HEK293 (cell line): ENCODE measurements around the gene SRL.

Experiments
- CTCF ChIA-PET: fragments of 350-600 bp; formaldehyde crosslinking; extraction: SDS; loops from one replicate; lab custom pipeline; 2021; ENCODE audit warnings: antibody characterized with exemption; lab: Yijun Ruan, JAX
- POLR2A ChIA-PET: fragments of 300-600 bp; formaldehyde crosslinking; extraction: SDS; loops from one replicate; lab custom pipeline; 2020; ENCODE audit warnings: antibody characterized with exemption, inconsistent platforms; lab: Yijun Ruan, JAX
- H3K27ac ChIP-seq: fragments of 200-500 bp; sonication (Bioruptor generic); 2 replicates; pipeline ENCODE4 v1.5.1; 2014; ENCODE audit warnings: low read depth, low read length, control low read depth, inconsistent platforms; ENCODE audit errors: extremely low read depth
- H3K36me3 ChIP-seq, 2 experiments: fragments of 200-500 bp in 1 of 2; sonication (Bioruptor generic) in 1 of 2; 1 replicate in 1 of 2; 2 replicates in 1 of 2; pipeline ENCODE4 v1.5.1; 2014 to 2017; ENCODE audit warnings: inconsistent platforms in 2 of 2, low read length in 2 of 2; ENCODE audit not compliant: control insufficient read depth in 2 of 2, insufficient read depth in 1 of 2
- H3K4me1 ChIP-seq: fragments of 200-500 bp; sonication (Bioruptor generic); 2 replicates; pipeline ENCODE4 v1.5.1; 2014; ENCODE audit warnings: mild to moderate bottlenecking, low read length, inconsistent platforms; ENCODE audit not compliant: control insufficient read depth, insufficient read depth
- H3K4me3 ChIP-seq: 2 replicates; pipeline ENCODE4 v1.5.1; 2011; ENCODE audit warnings: low read depth, mild to moderate bottlenecking, control low read depth, low read length, moderate library complexity
- H3K9me3 ChIP-seq: fragments of 200-500 bp; sonication (Bioruptor generic); 2 replicates; pipeline ENCODE4 v1.5.1; 2014; ENCODE audit warnings: low read depth, low read length, inconsistent platforms; ENCODE audit not compliant: control insufficient read depth, insufficient read depth
- MZF1 ChIP-seq: fragments of 450-650 bp; formaldehyde crosslinking; IDR thresholded peaks from 2 replicates; pipeline ENCODE4 v1.5.1; 2017; ENCODE audit warnings: missing biosample characterization, missing genetic modification characterization, borderline replicate concordance
- RBAK ChIP-seq: fragments of 450-650 bp; formaldehyde crosslinking; IDR thresholded peaks from 2 replicates; pipeline ENCODE4 v1.5.1; 2016; ENCODE audit warnings: missing biosample characterization, missing genetic modification characterization
- SCRT1 ChIP-seq: fragments of 450-650 bp; formaldehyde crosslinking; IDR thresholded peaks from 2 replicates; pipeline ENCODE4 v1.5.1; 2016; ENCODE audit warnings: missing biosample characterization, missing genetic modification characterization, borderline replicate concordance
- ZBTB8A ChIP-seq: fragments of 450-650 bp; formaldehyde crosslinking; IDR thresholded peaks from 2 replicates; pipeline ENCODE4 v1.5.1; 2016; ENCODE audit warnings: missing biosample characterization, missing genetic modification characterization
- ZNF132 ChIP-seq: fragments of 450-650 bp; formaldehyde crosslinking; IDR thresholded peaks from 2 replicates; pipeline ENCODE4 v1.5.1; 2017; ENCODE audit warnings: missing biosample characterization, missing genetic modification characterization, borderline replicate concordance
- ZNF311 ChIP-seq: fragments of 450-650 bp; formaldehyde crosslinking; IDR thresholded peaks from 2 replicates; pipeline ENCODE4 v1.5.1; 2017; ENCODE audit warnings: missing biosample characterization, missing genetic modification characterization, borderline replicate concordance
- ZNF341 ChIP-seq: fragments of 450-650 bp; formaldehyde crosslinking; IDR thresholded peaks from 2 replicates; pipeline ENCODE4; 2016; ENCODE audit warnings: low read depth, missing biosample characterization, missing genetic modification characterization
- ZNF423 ChIP-seq: fragments of 450-650 bp; formaldehyde crosslinking; IDR thresholded peaks from 2 replicates; pipeline ENCODE4 v1.5.1; 2016; ENCODE audit warnings: missing biosample characterization, missing genetic modification characterization
- ZNF48 ChIP-seq: fragments of 450-650 bp; formaldehyde crosslinking; IDR thresholded peaks from 2 replicates; pipeline ENCODE4 v1.5.1; 2016; ENCODE audit warnings: missing biosample characterization, missing genetic modification characterization
- ZNF670 ChIP-seq: fragments of 450-650 bp; formaldehyde crosslinking; IDR thresholded peaks from 2 replicates; pipeline ENCODE4 v1.5.1; 2016; ENCODE audit warnings: missing biosample characterization, missing genetic modification characterization, low read depth
- ZNF707 ChIP-seq: fragments of 450-650 bp; formaldehyde crosslinking; IDR thresholded peaks from 2 replicates; pipeline ENCODE4 v1.5.1; 2016; ENCODE audit warnings: missing biosample characterization, missing genetic modification characterization
- ZNF791 ChIP-seq: fragments of 450-650 bp; formaldehyde crosslinking; IDR thresholded peaks from 2 replicates; pipeline ENCODE4 v1.5.1; 2016; ENCODE audit warnings: missing biosample characterization, missing genetic modification characterization
- ZSCAN16 ChIP-seq: fragments of 450-650 bp; formaldehyde crosslinking; IDR thresholded peaks from 2 replicates; pipeline ENCODE4 v1.5.1; 2016; ENCODE audit warnings: missing biosample characterization, missing genetic modification characterization
- TF ChIP-seq, protein P1 (sequence below): fragments of 450-650 bp; formaldehyde crosslinking; IDR thresholded peaks from 2 replicates; pipeline ENCODE4 v1.5.1; 2016; ENCODE audit warnings: missing biosample characterization, missing genetic modification characterization
- TF ChIP-seq, protein P2 (sequence below): fragments of 450-650 bp; formaldehyde crosslinking; IDR thresholded peaks from 2 replicates; pipeline ENCODE4 v1.5.1; 2016; ENCODE audit warnings: missing biosample characterization, missing genetic modification characterization
- TF ChIP-seq, protein P3 (sequence below): fragments of 450-650 bp; formaldehyde crosslinking; IDR thresholded peaks from 2 replicates; pipeline ENCODE4 v1.5.1; 2016; ENCODE audit warnings: missing biosample characterization, missing genetic modification characterization
- TF ChIP-seq, protein P4 (sequence below): fragments of 450-650 bp; formaldehyde crosslinking; IDR thresholded peaks from 2 replicates; pipeline ENCODE4 v1.5.1; 2016; ENCODE audit warnings: missing biosample characterization, missing genetic modification characterization
- TF ChIP-seq, protein P5 (sequence below): fragments of 450-650 bp; formaldehyde crosslinking; IDR thresholded peaks from 2 replicates; pipeline ENCODE4 v1.5.1; 2016; ENCODE audit warnings: missing biosample characterization, missing genetic modification characterization
- TF ChIP-seq, protein P6 (sequence below): fragments of 450-650 bp; formaldehyde crosslinking; IDR thresholded peaks from 2 replicates; pipeline ENCODE4 v1.5.1; 2016; ENCODE audit warnings: missing biosample characterization, missing genetic modification characterization
- TF ChIP-seq, protein P7 (sequence below): fragments of 450-650 bp; formaldehyde crosslinking; IDR thresholded peaks from 2 replicates; pipeline ENCODE4 v1.5.1; 2016; ENCODE audit warnings: missing biosample characterization, missing genetic modification characterization

The SRL gene

DNA sequence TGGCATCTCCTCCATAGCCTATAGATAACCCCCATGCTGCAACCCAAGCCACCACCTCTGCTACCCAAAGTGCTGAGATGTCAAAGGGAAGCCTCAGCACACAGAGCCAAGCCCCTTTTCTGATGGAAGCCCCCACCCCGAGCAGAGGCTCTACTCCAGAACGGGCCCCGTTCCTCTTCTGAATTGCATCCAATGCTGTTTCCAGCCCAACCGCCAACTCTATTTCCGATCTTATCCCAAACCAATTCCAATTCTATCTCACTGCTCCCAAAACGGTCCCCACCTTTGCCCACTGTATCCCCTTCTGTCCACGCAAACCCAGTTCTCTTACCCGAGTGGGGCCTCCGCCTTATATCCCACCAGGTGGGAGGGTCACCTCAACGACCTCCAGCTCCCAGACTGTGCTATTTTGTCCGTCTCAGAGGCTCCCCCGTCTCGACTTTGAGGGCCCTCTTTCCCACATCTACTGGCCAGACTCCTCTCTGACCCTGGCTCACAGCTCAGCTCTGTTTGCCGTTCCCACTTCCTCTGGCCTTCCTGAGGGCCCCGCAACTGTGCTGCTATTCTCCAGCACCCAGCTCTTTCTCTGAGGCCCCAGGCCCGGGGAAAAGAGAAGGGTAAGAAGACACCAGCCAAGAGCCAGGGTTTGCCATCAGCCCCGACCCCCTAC, 487 bp downstream of the SRL start (continued):
- TF ChIP-seq, protein P1, sequence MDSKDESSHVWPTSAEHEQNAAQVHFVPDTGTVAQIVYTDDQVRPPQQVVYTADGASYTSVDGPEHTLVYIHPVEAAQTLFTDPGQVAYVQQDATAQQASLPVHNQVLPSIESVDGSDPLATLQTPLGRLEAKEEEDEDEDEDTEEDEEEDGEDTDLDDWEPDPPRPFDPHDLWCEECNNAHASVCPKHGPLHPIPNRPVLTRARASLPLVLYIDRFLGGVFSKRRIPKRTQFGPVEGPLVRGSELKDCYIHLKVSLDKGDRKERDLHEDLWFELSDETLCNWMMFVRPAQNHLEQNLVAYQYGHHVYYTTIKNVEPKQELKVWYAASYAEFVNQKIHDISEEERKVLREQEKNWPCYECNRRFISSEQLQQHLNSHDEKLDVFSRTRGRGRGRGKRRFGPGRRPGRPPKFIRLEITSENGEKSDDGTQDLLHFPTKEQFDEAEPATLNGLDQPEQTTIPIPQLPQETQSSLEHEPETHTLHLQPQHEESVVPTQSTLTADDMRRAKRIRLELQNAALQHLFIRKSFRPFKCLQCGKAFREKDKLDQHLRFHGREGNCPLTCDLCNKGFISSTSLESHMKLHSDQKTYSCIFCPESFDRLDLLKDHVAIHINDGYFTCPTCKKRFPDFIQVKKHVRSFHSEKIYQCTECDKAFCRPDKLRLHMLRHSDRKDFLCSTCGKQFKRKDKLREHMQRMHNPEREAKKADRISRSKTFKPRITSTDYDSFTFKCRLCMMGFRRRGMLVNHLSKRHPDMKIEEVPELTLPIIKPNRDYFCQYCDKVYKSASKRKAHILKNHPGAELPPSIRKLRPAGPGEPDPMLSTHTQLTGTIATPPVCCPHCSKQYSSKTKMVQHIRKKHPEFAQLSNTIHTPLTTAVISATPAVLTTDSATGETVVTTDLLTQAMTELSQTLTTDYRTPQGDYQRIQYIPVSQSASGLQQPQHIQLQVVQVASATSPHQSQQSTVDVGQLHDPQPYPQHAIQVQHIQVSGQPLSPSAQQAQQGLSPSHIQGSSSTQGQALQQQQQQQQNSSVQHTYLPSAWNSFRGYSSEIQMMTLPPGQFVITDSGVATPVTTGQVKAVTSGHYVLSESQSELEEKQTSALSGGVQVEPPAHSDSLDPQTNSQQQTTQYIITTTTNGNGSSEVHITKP: no peak
- TF ChIP-seq, protein P2, sequence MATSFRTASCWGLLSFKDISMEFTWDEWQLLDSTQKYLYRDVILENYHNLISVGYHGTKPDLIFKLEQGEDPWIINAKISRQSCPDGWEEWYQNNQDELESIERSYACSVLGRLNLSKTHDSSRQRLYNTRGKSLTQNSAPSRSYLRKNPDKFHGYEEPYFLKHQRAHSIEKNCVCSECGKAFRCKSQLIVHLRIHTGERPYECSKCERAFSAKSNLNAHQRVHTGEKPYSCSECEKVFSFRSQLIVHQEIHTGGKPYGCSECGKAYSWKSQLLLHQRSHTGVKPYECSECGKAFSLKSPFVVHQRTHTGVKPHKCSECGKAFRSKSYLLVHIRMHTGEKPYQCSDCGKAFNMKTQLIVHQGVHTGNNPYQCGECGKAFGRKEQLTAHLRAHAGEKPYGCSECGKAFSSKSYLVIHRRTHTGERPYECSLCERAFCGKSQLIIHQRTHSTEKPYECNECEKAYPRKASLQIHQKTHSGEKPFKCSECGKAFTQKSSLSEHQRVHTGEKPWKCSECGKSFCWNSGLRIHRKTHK: no peak
- TF ChIP-seq ZNF48 (tag by site-specific recombination): no peak
- TF ChIP-seq, all 188 proteins: peak for 0

DNA sequence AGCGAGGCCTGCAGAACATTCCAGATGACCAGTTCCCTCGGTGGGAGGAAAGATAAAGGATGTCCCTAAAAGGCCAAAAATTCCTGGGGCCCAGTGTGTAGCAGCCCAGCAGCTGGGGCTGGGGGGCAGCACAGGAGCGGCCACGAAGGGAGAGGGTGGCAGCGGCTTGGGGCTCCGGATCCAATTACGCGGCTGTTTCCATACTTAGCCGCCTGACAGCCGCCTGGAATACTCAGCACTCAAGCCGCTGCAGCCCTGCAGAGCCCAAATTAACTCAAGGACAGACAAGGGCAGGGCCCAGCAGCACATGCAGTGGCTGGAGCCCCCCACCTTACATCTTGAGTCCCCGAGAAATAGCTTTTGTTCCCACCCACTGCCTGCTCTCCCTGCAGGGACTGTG, 1.3 kb downstream of the SRL start:
- Histone ChIP-seq H3K4me3 (no peak overlapping the region), H3K36me3 (no peaks in the 10 kb centered on the region), H3K4me1 (no peaks in the 10 kb centered on the region), H3K9me3 (no peaks in the 10 kb centered on the region), H3K27ac (no peak overlapping the region)
- POLR2A ChIA-PET: no interaction called here
- 0 out of 2 replicates have a peak, but pooled peaks have one; percentile 11 for TF ChIP-seq ZBTB8A
- no peak for TF ChIP-seq ZNF791
- TF ChIP-seq ZNF670: no peak
- TF ChIP-seq, protein P3, sequence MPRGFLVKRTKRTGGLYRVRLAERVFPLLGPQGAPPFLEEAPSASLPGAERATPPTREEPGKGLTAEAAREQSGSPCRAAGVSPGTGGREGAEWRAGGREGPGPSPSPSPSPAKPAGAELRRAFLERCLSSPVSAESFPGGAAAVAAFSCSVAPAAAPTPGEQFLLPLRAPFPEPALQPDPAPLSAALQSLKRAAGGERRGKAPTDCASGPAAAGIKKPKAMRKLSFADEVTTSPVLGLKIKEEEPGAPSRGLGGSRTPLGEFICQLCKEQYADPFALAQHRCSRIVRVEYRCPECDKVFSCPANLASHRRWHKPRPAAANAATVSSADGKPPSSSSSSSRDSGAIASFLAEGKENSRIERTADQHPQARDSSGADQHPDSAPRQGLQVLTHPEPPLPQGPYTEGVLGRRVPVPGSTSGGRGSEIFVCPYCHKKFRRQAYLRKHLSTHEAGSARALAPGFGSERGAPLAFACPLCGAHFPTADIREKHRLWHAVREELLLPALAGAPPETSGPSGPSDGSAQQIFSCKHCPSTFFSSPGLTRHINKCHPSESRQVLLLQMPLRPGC (tag by site-specific recombination): no peak
- TF ChIP-seq ZNF423 (tag by site-specific recombination): no peak
- TF ChIP-seq MZF1: no peak
- CTCF ChIA-PET: interaction anchor here (4.5 kb wide), 1 partner anchor 12 kb away, joined by 20 read pairs; no protein-coding TSS in a partner anchor

DNA sequence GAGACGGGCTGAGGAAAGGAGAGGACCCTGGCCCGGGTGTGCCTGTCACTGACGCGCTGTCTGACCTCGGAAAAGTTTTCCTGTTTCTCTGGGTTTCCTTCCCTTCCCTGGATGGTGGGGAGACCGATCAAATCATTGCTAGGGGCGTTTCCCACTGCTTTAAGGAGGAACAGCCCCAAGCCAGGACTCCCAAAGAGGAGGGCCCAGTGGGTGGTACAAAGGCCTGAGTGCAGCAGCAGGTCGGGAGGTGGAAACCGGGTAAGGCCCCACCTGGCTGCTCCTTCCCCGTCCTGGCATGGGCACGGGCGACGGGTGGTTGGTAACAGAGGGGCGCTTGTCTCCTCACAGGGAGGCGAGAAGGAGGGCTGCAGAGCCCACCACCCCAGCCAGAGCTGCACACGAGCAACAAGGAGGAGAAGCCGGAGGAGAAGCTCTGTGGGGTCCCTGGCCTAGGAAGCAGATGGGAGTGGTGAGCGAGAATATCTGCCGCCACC, 2.2 kb downstream of the SRL start:
- Histone ChIP-seq H3K4me1 (no peaks in the 10 kb centered on the region), H3K9me3 (no peaks in the 10 kb centered on the region), H3K27ac (no peak overlapping the region), H3K4me3 (no peak overlapping the region), H3K36me3 (no peaks in the 10 kb centered on the region)
- POLR2A ChIA-PET: no interaction called here
- CTCF ChIA-PET: interaction anchor here (4.5 kb wide), 1 partner anchor 13 kb away, joined by 20 read pairs; no protein-coding TSS in a partner anchor
- no peak for TF ChIP-seq ZNF132 (tag by site-specific recombination)
- TF ChIP-seq RBAK (tag by site-specific recombination): no peak
- TF ChIP-seq SCRT1: no peak
- no peak for TF ChIP-seq ZSCAN16 (tag by site-specific recombination)
- TF ChIP-seq ZNF707 (tag by site-specific recombination): no peak
- TF ChIP-seq, protein P4, sequence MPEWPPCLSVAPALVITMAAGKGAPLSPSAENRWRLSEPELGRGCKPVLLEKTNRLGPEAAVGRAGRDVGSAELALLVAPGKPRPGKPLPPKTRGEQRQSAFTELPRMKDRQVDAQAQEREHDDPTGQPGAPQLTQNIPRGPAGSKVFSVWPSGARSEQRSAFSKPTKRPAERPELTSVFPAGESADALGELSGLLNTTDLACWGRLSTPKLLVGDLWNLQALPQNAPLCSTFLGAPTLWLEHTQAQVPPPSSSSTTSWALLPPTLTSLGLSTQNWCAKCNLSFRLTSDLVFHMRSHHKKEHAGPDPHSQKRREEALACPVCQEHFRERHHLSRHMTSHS (tag by site-specific recombination): no peak
- TF ChIP-seq, protein P5, sequence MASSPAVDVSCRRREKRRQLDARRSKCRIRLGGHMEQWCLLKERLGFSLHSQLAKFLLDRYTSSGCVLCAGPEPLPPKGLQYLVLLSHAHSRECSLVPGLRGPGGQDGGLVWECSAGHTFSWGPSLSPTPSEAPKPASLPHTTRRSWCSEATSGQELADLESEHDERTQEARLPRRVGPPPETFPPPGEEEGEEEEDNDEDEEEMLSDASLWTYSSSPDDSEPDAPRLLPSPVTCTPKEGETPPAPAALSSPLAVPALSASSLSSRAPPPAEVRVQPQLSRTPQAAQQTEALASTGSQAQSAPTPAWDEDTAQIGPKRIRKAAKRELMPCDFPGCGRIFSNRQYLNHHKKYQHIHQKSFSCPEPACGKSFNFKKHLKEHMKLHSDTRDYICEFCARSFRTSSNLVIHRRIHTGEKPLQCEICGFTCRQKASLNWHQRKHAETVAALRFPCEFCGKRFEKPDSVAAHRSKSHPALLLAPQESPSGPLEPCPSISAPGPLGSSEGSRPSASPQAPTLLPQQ (tag by site-specific recombination): no peak
- TF ChIP-seq, protein P6, sequence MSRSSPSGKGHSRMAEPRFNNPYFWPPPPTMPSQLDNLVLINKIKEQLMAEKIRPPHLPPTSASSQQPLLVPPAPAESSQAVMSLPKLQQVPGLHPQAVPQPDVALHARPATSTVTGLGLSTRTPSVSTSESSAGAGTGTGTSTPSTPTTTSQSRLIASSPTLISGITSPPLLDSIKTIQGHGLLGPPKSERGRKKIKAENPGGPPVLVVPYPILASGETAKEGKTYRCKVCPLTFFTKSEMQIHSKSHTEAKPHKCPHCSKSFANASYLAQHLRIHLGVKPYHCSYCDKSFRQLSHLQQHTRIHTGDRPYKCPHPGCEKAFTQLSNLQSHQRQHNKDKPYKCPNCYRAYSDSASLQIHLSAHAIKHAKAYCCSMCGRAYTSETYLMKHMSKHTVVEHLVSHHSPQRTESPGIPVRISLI (tag by site-specific recombination): no peak
- TF ChIP-seq, protein P7, sequence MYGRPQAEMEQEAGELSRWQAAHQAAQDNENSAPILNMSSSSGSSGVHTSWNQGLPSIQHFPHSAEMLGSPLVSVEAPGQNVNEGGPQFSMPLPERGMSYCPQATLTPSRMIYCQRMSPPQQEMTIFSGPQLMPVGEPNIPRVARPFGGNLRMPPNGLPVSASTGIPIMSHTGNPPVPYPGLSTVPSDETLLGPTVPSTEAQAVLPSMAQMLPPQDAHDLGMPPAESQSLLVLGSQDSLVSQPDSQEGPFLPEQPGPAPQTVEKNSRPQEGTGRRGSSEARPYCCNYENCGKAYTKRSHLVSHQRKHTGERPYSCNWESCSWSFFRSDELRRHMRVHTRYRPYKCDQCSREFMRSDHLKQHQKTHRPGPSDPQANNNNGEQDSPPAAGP (tag by site-specific recombination): no peak
- no peak for TF ChIP-seq ZNF311 (tag by site-specific recombination)
- TF ChIP-seq ZNF341 (tag by site-specific recombination): no peak
